Liver (tissue), 9 donors: Measurements from ENCODE around the gene VEGFD. TPM values are rescaled to one million over a fixed set of nuclear protein-coding genes. Genes with fewer than 3 reads are reported as not detected.

Source experiments
- DNase-seq: peaks from one replicate; pipeline ENCODE4 v3.0.0-alpha.2; 2017; ENCODE audit warnings: low spot score
- H3K27ac ChIP-seq, 2 donors: one replicate each; pipeline ENCODE4 v1.7.0; 2013; ENCODE audit warnings: inconsistent platforms in 2 of 2, low read length in 2 of 2, control low read depth in 1 of 2, low read depth in 1 of 2, mild to moderate bottlenecking in 1 of 2
- H3K27me3 ChIP-seq, 4 donors: one replicate each; pipeline versions ENCODE4 v1.6.1 to v1.7.0; 2013; ENCODE audit warnings: low read length in 3 of 4, inconsistent platforms in 1 of 4, mild to moderate bottlenecking in 1 of 4, moderate library complexity in 1 of 4; ENCODE audit not compliant: control insufficient read depth in 4 of 4, insufficient read depth in 4 of 4
- H3K36me3 ChIP-seq, 4 donors: one replicate each; pipeline versions ENCODE4 v1.6.1 to v1.7.0; 2013; ENCODE audit warnings: low read length in 3 of 4, mild to moderate bottlenecking in 3 of 4, low read depth in 1 of 4, moderate library complexity in 1 of 4; ENCODE audit not compliant: control insufficient read depth in 4 of 4, insufficient read depth in 3 of 4
- H3K4me1 ChIP-seq, 4 donors: one replicate each; pipeline versions ENCODE4 v1.6.1 to v1.7.0; 2013; ENCODE audit warnings: low read length in 3 of 4, mild to moderate bottlenecking in 3 of 4, moderate library complexity in 1 of 4; ENCODE audit not compliant: control insufficient read depth in 4 of 4, insufficient read depth in 4 of 4
- H3K4me3 ChIP-seq, 3 donors: one replicate each; pipeline versions ENCODE4 v1.6.1 to v1.7.0; 2013; ENCODE audit warnings: low read length in 3 of 3, control low read depth in 1 of 3, low read depth in 1 of 3, mild to moderate bottlenecking in 1 of 3
- H3K9ac ChIP-seq, 2 donors: one replicate each; pipeline ENCODE4 v1.7.0; 2013; ENCODE audit warnings: low read length in 2 of 2, mild to moderate bottlenecking in 2 of 2, moderate library complexity in 2 of 2, control low read depth in 1 of 2, low read depth in 1 of 2
- H3K9me3 ChIP-seq, 4 donors: one replicate each; pipeline versions ENCODE4 v1.6.1 to v1.7.0; 2013; ENCODE audit warnings: low read length in 3 of 4; ENCODE audit not compliant: control insufficient read depth in 4 of 4
- CTCF ChIP-seq: fragments of 150-350 bp; IDR thresholded peaks from 2 replicates; pipeline ENCODE4 v1.5.1; 2017; ENCODE audit warnings: improper control_type of control experiment, low read depth, low read length; ENCODE audit not compliant: missing input control
- EGR1 ChIP-seq, 2 donors: IDR thresholded peaks; 2 replicates each; pipeline ENCODE4 v1.6.1; 2016 to 2018; ENCODE audit warnings: antibody characterized with exemption in 2 of 2, low read depth in 2 of 2
- FOXA1 ChIP-seq: IDR thresholded peaks from 2 replicates; pipeline ENCODE4 v1.6.1; 2016; ENCODE audit warnings: antibody characterized with exemption
- FOXA2 ChIP-seq: IDR thresholded peaks from 2 replicates; pipeline ENCODE4 v1.6.1; 2016; ENCODE audit warnings: antibody characterized with exemption
- GABPA ChIP-seq, 2 donors: IDR thresholded peaks in 1 of 2; conservative IDR thresholded peaks in 1 of 2; 2 replicates each; pipeline ENCODE4 v1.6.1; 2016; ENCODE audit warnings: antibody characterized with exemption in 2 of 2, mild to moderate bottlenecking in 1 of 2, moderate library complexity in 1 of 2
- HNF4A ChIP-seq, 2 donors: conservative IDR thresholded peaks; 2 replicates each; pipeline ENCODE4 v1.6.1; 2016; ENCODE audit warnings: antibody characterized with exemption in 2 of 2, mild to moderate bottlenecking in 2 of 2
- HNF4G ChIP-seq: IDR thresholded peaks from 2 replicates; pipeline ENCODE4 v1.6.1; 2016; ENCODE audit warnings: antibody characterized with exemption
- JUND ChIP-seq, 2 donors: IDR thresholded peaks; 2 replicates each; pipeline ENCODE4 v1.6.1; 2016; ENCODE audit warnings: antibody characterized with exemption in 2 of 2
- MAX ChIP-seq: IDR thresholded peaks from 2 replicates; pipeline ENCODE4 v1.6.1; 2016; ENCODE audit warnings: antibody characterized with exemption
- NR2F2 ChIP-seq: IDR thresholded peaks from 2 replicates; pipeline ENCODE4 v1.6.1; 2016; ENCODE audit warnings: antibody characterized with exemption
- RAD21 ChIP-seq, 2 donors: IDR thresholded peaks; 2 replicates each; pipeline ENCODE4 v1.6.1; 2016; ENCODE audit warnings: antibody characterized with exemption in 2 of 2, mild to moderate bottlenecking in 2 of 2
- RXRA ChIP-seq, 2 donors: IDR thresholded peaks; 2 replicates each; pipeline ENCODE4 v1.6.1; 2017 to 2018; ENCODE audit warnings: antibody characterized with exemption in 2 of 2, mild to moderate bottlenecking in 1 of 2
- SP1 ChIP-seq: IDR thresholded peaks from 2 replicates; pipeline ENCODE4 v1.6.1; 2018; ENCODE audit warnings: antibody characterized with exemption, mild to moderate bottlenecking
- TAF1 ChIP-seq: conservative IDR thresholded peaks from 2 replicates; pipeline ENCODE4 v1.6.1; 2016; ENCODE audit warnings: antibody characterized with exemption, mild to moderate bottlenecking
- YY1 ChIP-seq: IDR thresholded peaks from 2 replicates; pipeline ENCODE4 v1.6.1; 2016; ENCODE audit warnings: antibody characterized with exemption, mild to moderate bottlenecking
- ZBTB33 ChIP-seq: IDR thresholded peaks from 2 replicates; pipeline ENCODE4 v1.6.1; 2016; ENCODE audit warnings: antibody characterized with exemption
- WGBS: extraction: QIAGEN DNeasy Blood & Tissue Kit; methylation state at CpG from one replicate; pipeline ENCODE4 v1.1.7; 2013; 5-methylcytosine and 5-hydroxymethylcytosine counted together
- polyA plus RNA-seq, 2 donors: library from polyadenylated mRNA; stranded (reverse) in 1 of 2; unstranded in 1 of 2; fragments of 200-250 nt in 1 of 2; fragments of >200 nt in 1 of 2; fragmentation: Nextera tagmentation in 1 of 2; extraction: Ambion mirVana in 1 of 2; gene quantifications; one replicate each; pipeline versions ENCODE4 v1.2.1 to v1.2.3, GENCODE V29; 2013 to 2015
- total RNA-seq, 2 donors: library from RNA; depleted of rRNA; stranded (reverse); fragments of >200 nt; gene quantifications; one replicate each; pipeline ENCODE4 v1.2.3, GENCODE V29; 2014
- TF ChIP-seq, protein P1 (sequence below): IDR thresholded peaks from 2 replicates; pipeline ENCODE4 v1.6.1; 2016; ENCODE audit warnings: antibody characterized with exemption, mild to moderate bottlenecking
- donor health status: healthy.
- donor health status: healthy.
- donor health status: healthy.
- donor health status: healthy.
- donor health status: healthy.

VEGFD gene
- total and polyA plus RNA-seq, 4 donors: 0.05 to 4.5 (median 0.64) TPM

- TF ChIP-seq JUND (IDR thresholded peaks at IDR 0.05): no peak
- TF ChIP-seq EGR1 (IDR thresholded peaks at IDR 0.05; ENCODE audit: low read depth in 2 of 2): no peak
- no peak for TF ChIP-seq RXRA (IDR thresholded peaks at IDR 0.05)
- TF ChIP-seq FOXA1: no peak
- TF ChIP-seq HNF4G: no peak
- no peak overlapping the region for H3K27ac ChIP-seq
- H3K36me3 ChIP-seq: no peaks in the 10 kb centered on the region
- peaks cover 0 to 7% (median 1%) of the 10 kb centered on the region in 4 donors for H3K9me3 ChIP-seq
- no peak overlapping the region for H3K9ac ChIP-seq
- no peak overlapping the region for H3K4me3 ChIP-seq
- H3K27me3 ChIP-seq: no peaks in the 10 kb centered on the region
- WGBS: 86% methylated on average over 10 of the region's 10 CpGs
- no peaks in the 10 kb centered on the region for H3K4me1 ChIP-seq
- DNase-seq: no peak
Measured at GRCh38 chrX:15416133-15416993, 32.1 kb upstream of the VEGFD start.

GRCh38 chrX:15413101-15413500 is 28.9 kb upstream of the VEGFD start:
- DNase-seq: no peak
- Histone ChIP-seq H3K4me1 (no peaks in the 10 kb centered on the region), H3K27me3 (no peaks in the 10 kb centered on the region), H3K9ac (no peak overlapping the region), H3K4me3 (no peak overlapping the region), H3K9me3 (peaks cover 0 to 7% (median 1%) of the 10 kb centered on the region in 4 donors), H3K36me3 (no peaks in the 10 kb centered on the region), H3K27ac (no peak overlapping the region)
- peak; percentile 74 for TF ChIP-seq NR2F2
- no peak for TF ChIP-seq TAF1
- peak; percentile 69 to 84 for TF ChIP-seq RXRA (IDR thresholded peaks at IDR 0.05)
- TF ChIP-seq, protein P1, sequence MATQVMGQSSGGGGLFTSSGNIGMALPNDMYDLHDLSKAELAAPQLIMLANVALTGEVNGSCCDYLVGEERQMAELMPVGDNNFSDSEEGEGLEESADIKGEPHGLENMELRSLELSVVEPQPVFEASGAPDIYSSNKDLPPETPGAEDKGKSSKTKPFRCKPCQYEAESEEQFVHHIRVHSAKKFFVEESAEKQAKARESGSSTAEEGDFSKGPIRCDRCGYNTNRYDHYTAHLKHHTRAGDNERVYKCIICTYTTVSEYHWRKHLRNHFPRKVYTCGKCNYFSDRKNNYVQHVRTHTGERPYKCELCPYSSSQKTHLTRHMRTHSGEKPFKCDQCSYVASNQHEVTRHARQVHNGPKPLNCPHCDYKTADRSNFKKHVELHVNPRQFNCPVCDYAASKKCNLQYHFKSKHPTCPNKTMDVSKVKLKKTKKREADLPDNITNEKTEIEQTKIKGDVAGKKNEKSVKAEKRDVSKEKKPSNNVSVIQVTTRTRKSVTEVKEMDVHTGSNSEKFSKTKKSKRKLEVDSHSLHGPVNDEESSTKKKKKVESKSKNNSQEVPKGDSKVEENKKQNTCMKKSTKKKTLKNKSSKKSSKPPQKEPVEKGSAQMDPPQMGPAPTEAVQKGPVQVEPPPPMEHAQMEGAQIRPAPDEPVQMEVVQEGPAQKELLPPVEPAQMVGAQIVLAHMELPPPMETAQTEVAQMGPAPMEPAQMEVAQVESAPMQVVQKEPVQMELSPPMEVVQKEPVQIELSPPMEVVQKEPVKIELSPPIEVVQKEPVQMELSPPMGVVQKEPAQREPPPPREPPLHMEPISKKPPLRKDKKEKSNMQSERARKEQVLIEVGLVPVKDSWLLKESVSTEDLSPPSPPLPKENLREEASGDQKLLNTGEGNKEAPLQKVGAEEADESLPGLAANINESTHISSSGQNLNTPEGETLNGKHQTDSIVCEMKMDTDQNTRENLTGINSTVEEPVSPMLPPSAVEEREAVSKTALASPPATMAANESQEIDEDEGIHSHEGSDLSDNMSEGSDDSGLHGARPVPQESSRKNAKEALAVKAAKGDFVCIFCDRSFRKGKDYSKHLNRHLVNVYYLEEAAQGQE: no peak
- peak; percentile 39 for TF ChIP-seq SP1
- no peak for TF ChIP-seq ZBTB33
- peak; percentile 80 to 92 for TF ChIP-seq HNF4A (conservative IDR thresholded peaks at IDR 0.05)
- WGBS: 34% methylated on average over 6 of the region's 6 CpGs

GRCh38 chrX:15410947-15411346 is 26.7 kb upstream of the VEGFD start:
- 84% methylated on average over 2 of the region's 2 CpGs for WGBS
- no peak for TF ChIP-seq RXRA (IDR thresholded peaks at IDR 0.05)
- no peak for TF ChIP-seq MAX
- TF ChIP-seq GABPA (IDR thresholded peaks at IDR 0.05 in 1 of 2, conservative IDR thresholded peaks at IDR 0.05 in 1 of 2): no peak
- TF ChIP-seq RAD21 (IDR thresholded peaks at IDR 0.05): no peak
- no peak for TF ChIP-seq YY1
- TF ChIP-seq FOXA2: no peak
- TF ChIP-seq HNF4G: no peak
- TF ChIP-seq TAF1: no peak
- no peak for TF ChIP-seq SP1
- no peak for TF ChIP-seq HNF4A (conservative IDR thresholded peaks at IDR 0.05)
- TF ChIP-seq JUND (IDR thresholded peaks at IDR 0.05): no peak
- TF ChIP-seq CTCF: no peak
- no peak for TF ChIP-seq FOXA1
- TF ChIP-seq ZBTB33: no peak

More at GRCh38 chrX:15410947-15411346, 26.7 kb upstream of the VEGFD start:
- Histone ChIP-seq H3K27me3 (no peaks in the 10 kb centered on the region), H3K4me1 (no peaks in the 10 kb centered on the region), H3K36me3 (no peaks in the 10 kb centered on the region), H3K4me3 (no peak overlapping the region), H3K9me3 (no peaks in the 10 kb centered on the region), H3K9ac (no peak overlapping the region), H3K27ac (no peak overlapping the region)
- no peak for DNase-seq
